Colon (tissue), 2 donors: ENCODE measurements around the gene ADA.

Experiments
- FAIRE-seq: peaks from 2 replicates; lab custom pipeline; 2012; peaks lifted over from hg19 to GRCh38; lab: Jason Lieb, UNC
- donor health status: control.
- donor health status: control.

ADA gene

DNA sequence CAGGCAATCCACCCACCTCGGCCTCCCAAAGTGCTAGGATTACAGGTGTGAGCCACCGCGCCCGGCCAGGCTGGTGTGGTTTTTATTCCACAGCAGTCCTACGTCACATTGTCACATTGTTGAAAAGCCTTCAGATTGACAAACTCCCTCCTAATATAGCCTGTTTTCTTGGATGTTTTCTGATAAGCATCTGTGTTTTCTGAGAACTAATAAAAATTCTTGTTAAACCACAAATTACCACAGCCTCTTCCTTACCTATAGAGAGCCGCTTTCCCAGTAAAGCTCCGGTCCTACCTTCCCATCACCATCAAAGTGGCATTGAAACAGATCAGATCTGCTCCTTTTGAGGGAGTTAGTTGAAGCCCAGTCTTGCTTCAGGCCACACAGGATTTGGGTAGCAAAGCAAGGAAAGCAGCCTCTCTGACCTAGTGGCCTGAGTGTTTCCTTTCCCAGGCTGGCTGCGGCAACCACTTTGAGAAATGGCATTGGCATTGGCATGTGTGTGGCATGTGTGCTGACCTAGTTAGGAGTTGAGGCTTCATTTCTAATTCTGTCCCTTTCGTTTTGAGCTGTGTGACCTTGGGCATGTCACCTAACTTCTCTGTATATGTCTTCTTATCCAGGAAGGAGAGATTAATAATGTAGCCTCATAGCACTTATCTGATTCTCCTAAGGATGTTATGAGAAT lies 70.8 kb downstream of the ADA start:
- FAIRE-seq, result no peak

DNA sequence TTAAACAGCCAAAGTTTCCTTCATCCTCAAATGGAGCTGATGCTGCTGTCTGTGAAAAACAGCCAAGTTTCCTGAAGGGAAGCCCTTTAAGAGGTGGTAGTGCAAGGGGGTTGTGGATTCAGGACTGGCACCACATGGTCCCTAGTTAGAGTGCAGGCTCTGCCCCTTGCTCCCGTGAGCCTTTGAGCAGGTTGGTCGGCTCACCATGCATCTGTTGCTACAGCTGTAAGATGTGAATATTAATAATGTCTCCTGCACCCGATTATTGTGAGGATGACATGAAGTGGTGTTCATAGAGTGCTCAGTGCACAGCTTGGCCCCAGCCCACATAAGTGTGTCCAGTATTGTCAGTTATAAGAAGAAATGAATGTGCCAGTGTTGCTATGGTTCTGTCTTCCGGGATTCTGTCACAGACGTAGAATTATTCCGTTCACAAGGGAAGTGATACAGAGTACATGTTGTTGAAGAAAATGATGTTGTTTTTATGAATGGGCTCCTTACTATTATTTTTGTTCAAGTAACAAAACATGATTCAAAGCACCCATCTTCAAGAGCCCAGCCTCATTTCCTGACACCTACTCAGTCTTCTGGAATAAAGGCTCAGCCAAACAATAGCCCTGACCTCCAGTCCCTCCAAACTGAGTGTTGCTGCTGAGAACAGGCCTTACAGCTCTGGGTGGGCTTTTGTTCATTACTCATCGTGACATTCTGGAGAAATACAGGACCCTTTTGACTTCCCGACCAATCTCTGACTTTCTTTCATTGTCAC lies 72.0 kb downstream of the ADA start:
- no peak for FAIRE-seq

DNA sequence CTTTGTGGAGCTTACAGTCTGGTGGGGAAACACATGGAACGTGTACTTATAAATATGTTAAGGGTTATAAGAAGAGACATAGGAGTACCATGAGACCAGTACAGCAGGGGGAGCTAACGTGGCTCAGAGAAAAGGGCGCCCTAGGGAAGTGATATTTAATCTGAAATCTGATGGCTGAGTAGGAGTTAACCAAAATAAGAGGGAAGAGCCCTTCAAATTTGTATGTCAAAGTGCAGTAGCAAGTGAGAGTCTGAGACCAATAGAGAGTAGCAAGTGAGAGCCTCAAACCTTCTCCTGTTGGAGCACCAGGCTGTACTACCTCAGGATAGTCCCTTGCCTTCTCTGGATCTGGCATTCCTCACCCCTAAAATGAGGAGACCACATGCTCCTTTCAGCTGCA lies 75.2 kb downstream of the ADA start:
- no peak for FAIRE-seq

DNA sequence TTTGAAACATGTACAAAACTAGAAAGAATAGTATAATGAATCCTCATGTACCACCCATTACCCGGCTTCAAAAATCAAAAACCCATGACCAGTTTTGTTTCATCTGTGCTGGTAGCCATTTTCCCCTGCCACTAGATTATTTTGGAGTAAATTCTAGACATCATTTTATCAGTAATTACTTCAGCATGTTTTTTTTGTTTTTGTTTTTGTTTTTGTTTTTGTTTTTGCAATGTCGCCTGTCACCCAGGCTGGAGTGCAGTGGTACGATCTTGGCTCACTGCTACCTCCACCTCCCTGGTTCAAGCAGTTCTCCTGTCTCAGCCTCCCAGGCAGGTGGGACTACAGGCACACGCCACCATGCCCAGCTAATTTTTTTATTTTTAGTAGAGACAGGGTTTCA lies 77.1 kb downstream of the ADA start:
- no peak for FAIRE-seq

DNA sequence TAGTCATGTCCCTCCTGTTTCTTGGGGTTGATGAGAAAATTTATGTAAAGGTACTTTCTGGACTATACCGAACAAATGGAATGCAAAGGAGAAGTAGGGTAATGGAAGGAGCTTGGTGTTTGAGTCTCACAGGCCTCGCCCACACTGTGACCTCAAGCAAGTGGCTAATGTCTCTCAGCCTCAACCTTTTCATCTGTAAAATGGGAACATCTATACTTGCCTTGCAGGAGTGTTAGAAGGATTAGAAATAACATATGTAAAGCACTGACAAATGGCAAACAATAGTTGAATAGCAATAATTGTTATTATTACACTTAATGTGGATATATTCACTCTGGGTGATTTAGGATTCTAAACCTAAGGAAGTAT lies 78.0 kb downstream of the ADA start:
- FAIRE-seq, result no peak

DNA sequence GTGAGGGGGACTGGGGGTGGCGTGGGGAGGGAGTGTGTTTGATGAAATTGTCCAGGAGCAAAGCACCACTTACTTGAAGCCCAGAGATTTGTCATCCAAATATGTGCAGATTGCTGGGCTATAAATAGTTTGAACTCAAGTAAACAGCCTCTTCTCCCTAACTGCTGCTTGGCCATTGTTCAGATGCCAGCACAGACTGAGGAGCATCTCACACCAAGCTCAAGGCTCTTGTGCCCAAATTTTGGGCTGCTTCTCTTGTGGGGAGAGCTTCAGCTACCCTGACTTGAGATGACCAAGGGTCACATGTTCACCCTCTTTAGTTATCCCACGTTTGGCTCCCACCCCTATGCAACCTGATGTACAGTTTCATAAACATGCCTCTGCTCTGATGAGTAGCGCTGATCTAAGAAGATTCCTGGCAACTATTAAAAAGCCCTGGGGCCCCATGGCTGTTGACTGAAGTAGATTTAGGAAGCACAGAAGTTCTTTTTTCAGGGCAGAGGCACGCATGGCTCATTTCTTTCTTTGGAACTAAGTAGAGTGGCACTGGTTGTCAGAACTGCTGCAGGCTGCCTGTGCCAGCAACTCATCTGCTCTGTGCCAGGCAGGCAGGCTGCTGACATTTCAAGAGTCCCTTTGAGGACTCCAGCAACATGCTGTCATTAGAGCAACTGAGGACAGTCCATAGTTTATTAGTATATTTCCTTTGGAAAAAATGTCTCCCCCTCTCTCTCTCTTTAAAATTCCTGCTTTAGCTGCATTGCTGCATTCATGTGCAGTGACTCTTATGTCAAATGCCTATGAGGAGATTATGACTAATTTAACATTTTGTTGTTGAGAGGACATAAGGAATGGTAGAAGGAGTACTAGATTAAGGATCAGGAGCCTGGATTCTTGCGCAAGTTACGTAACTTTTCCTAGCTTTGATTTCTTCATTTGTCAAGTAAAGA lies 78.7 kb downstream of the ADA start:
- FAIRE-seq, result no peak

DNA sequence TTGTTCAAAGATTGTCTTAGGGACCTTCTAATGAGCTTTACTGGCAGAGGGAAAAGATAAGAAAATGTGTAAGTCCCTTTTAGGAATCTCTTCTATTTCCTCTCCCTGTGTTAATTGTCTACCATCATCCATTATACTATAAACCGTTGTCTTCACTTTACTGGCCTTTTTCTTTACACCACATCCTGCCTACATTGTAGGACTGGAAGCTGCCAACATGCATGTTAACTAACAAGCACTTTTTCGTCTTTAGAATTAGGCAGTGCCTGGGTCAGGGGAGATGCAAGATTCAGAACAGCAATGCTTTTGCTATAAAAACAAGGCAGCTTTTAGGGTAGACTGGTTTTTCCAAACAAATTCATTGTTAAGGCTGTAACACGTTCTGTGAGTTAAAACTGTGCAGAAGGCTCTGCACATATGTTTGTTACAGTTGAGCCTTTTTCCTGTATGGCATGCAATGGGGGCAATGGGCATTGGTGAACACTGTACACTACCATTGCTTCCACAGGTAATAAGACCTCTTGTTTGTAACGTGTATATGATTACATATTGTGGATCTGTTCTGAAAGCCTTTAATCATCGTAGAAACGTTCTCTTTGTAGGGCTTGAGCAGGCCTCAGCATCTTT lies 80.0 kb downstream of the ADA start:
- no peak for FAIRE-seq

DNA sequence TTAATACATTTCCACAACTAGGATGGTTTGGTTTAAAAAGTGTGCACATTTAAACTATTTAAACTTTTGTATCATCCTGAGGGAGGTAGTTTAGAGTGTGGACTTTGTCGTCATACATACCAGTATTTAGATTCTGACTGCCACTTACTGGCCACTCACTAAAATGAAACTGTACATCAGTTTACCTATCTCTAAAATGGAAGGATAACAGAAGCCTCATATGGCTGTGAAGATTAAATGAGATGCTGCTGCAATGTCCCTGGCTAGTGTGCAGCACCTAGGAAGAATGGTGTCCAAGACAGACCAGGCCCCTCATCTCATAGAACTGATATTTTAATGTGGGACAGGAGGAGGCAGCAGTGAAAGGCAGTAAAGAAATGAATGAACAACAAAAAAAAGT lies 81.1 kb downstream of the ADA start:
- no peak for FAIRE-seq
